ENCODE results near the gene USP10. TPM values are rescaled to one million over a fixed set of nuclear protein-coding genes. Genes with fewer than 3 reads are reported as not detected.

The USP10 gene
- total and polyA plus RNA-seq, 2 donors (not counting 1 experiment from before 2014, with no cell fraction given) = 48.9 to 134 TPM

- H3K27me3 Mint-ChIP-seq = no peaks in the 10 kb centered on the region
- H3K4me3 Mint-ChIP-seq = no peak overlapping the region
- ChIA-PET CTCF (interaction anchor here (1.1 to 3.9 kb wide), 4 partner anchors 23 to 72 kb away, joined by 3 to 13 read pairs (median 6); no protein-coding TSS in a partner anchor), POLR2A (no interaction called here)
- ATAC-seq (ENCODE audit: low read depth) (no peak), DNase-seq (no peak)
- WGBS (ENCODE audit: insufficient coverage) = no CpG with 5 or more reads among the region's 2 CpGs
- H3K9ac ChIP-seq (ENCODE audit: low read length) = no peak overlapping the region
- no peaks in the 10 kb centered on the region for H3K36me3 ChIP-seq (replicated peaks in 1 of 2; ENCODE audit: control extremely low read depth in 1 of 2, control insufficient read depth in 1 of 2, extremely low read depth in 1 of 2, insufficient read depth in 2 of 2, low read length in 1 of 2)
- H3K27me3 ChIP-seq (replicated peaks in 1 of 4; ENCODE audit: control extremely low read depth in 1 of 4, control insufficient read depth in 3 of 4, insufficient read depth in 4 of 4, low read length in 3 of 4) = no peaks in the 10 kb centered on the region
- no peaks in the 10 kb centered on the region for H3K9me3 Mint-ChIP-seq (ENCODE audit: insufficient read depth)
- H3K4me1 Mint-ChIP-seq = peaks cover 6% of the 10 kb centered on the region
- TF ChIP-seq CTCF (IDR thresholded peaks at IDR 0.05) (no peak), EZH2 (IDR thresholded peaks at IDR 0.05; ENCODE audit: borderline replicate concordance, insufficient read depth, low read depth, low read length, poor library complexity, severe bottlenecking) (no peak)
- no peaks in the 10 kb centered on the region for H4K20me1 ChIP-seq (ENCODE audit: control insufficient read depth, insufficient read depth, low read length, poor library complexity, severe bottlenecking)
- intact Hi-C loops (cut with micrococcal nuclease) = no loop called here
- no peaks in the 10 kb centered on the region for H3K9me3 ChIP-seq (ENCODE audit: control extremely low read depth in 1 of 3, control insufficient read depth in 2 of 3, insufficient read depth in 1 of 3, low read length in 2 of 3)
- peaks cover 5 to 6% of the 10 kb centered on the region in 2 donors for H3K4me1 ChIP-seq (ENCODE audit: control insufficient read depth in 2 of 2, insufficient read depth in 2 of 2, low read length in 2 of 2)
- H3K4me2 ChIP-seq (replicated peaks; ENCODE audit: low read depth, low read length, poor library complexity, severe bottlenecking) = no peak overlapping the region
- H3K27ac Mint-ChIP-seq = no peak overlapping the region
- no peak overlapping the region for H3K27ac ChIP-seq (ENCODE audit: low read length in 2 of 2)
- no peak overlapping the region for H2AFZ ChIP-seq (ENCODE audit: insufficient read depth, low read depth, low read length, poor library complexity, severe bottlenecking)
- H3K79me2 ChIP-seq (ENCODE audit: control insufficient read depth, insufficient read depth, low read length) = peaks cover 8% of the 10 kb centered on the region
- H3K4me3 ChIP-seq (ENCODE audit: control extremely low read depth in 1 of 5, extremely low read depth in 1 of 5, insufficient read depth in 1 of 5, low read depth in 2 of 5, low read length in 4 of 5) = no peak overlapping the region
These were observed 4.8 kb upstream of the USP10 start for GRCh38 chr16:84694980-84695379.

- WGBS (ENCODE audit: insufficient coverage) = 25% methylated on average over 29 of the region's 29 CpGs
- H3K27me3 Mint-ChIP-seq = no peaks in the 10 kb centered on the region
- intact Hi-C loops (cut with micrococcal nuclease) = no loop called here
- no peaks in the 10 kb centered on the region for H3K9me3 Mint-ChIP-seq (ENCODE audit: insufficient read depth)
- H3K27ac ChIP-seq (ENCODE audit: low read length in 2 of 2) = peak overlapping the region in 1 of 2 donors; percentile 91
- peak overlapping the region; percentile 97 for H2AFZ ChIP-seq (ENCODE audit: insufficient read depth, low read depth, low read length, poor library complexity, severe bottlenecking)
- H3K9ac ChIP-seq (ENCODE audit: low read length) = peak overlapping the region; percentile 91
- H3K9me3 ChIP-seq (ENCODE audit: control extremely low read depth in 1 of 3, control insufficient read depth in 2 of 3, insufficient read depth in 1 of 3, low read length in 2 of 3) = no peaks in the 10 kb centered on the region
- H3K4me1 ChIP-seq (ENCODE audit: control insufficient read depth in 2 of 2, insufficient read depth in 2 of 2, low read length in 2 of 2) = peaks cover 8 to 31% of the 10 kb centered on the region in 2 donors
- H3K4me1 Mint-ChIP-seq = peaks cover 35% of the 10 kb centered on the region
- peak overlapping the region; percentile 55 to 88 (median 76) for H3K4me3 ChIP-seq (ENCODE audit: control extremely low read depth in 1 of 5, extremely low read depth in 1 of 5, insufficient read depth in 1 of 5, low read depth in 2 of 5, low read length in 4 of 5)
- H3K27me3 ChIP-seq (replicated peaks in 1 of 4; ENCODE audit: control extremely low read depth in 1 of 4, control insufficient read depth in 3 of 4, insufficient read depth in 4 of 4, low read length in 3 of 4) = no peaks in the 10 kb centered on the region
- ChIA-PET POLR2A (no interaction called here), CTCF (interaction anchor here (1.1 to 2.6 kb wide), 2 partner anchors 26 to 136 kb away, joined by 3 to 11 read pairs; no protein-coding TSS in a partner anchor)
- peaks cover 22% of the 10 kb centered on the region for H4K20me1 ChIP-seq (ENCODE audit: control insufficient read depth, insufficient read depth, low read length, poor library complexity, severe bottlenecking)
- TF ChIP-seq EZH2 (IDR thresholded peaks at IDR 0.05; ENCODE audit: borderline replicate concordance, insufficient read depth, low read depth, low read length, poor library complexity, severe bottlenecking) (no peak), CTCF (IDR thresholded peaks at IDR 0.05) (no peak)
- H3K36me3 ChIP-seq (replicated peaks in 1 of 2; ENCODE audit: control extremely low read depth in 1 of 2, control insufficient read depth in 1 of 2, extremely low read depth in 1 of 2, insufficient read depth in 2 of 2, low read length in 1 of 2) = no peaks in the 10 kb centered on the region
- ATAC-seq (ENCODE audit: low read depth) (no peak), DNase-seq (no peak)
- peak overlapping the region; percentile 91 for H3K27ac Mint-ChIP-seq
- H3K4me2 ChIP-seq (replicated peaks; ENCODE audit: low read depth, low read length, poor library complexity, severe bottlenecking) = peak overlapping the region; percentile 87
- H3K4me3 Mint-ChIP-seq = peak overlapping the region; percentile 99
- peaks cover 49% of the 10 kb centered on the region for H3K79me2 ChIP-seq (ENCODE audit: control insufficient read depth, insufficient read depth, low read length)
These were observed 571 bp upstream of the USP10 start for GRCh38 chr16:84699147-84699711.

Measured in B cell (primary cell).